ENCODE results near the gene CCL2.

Gene CCL2

DNA sequence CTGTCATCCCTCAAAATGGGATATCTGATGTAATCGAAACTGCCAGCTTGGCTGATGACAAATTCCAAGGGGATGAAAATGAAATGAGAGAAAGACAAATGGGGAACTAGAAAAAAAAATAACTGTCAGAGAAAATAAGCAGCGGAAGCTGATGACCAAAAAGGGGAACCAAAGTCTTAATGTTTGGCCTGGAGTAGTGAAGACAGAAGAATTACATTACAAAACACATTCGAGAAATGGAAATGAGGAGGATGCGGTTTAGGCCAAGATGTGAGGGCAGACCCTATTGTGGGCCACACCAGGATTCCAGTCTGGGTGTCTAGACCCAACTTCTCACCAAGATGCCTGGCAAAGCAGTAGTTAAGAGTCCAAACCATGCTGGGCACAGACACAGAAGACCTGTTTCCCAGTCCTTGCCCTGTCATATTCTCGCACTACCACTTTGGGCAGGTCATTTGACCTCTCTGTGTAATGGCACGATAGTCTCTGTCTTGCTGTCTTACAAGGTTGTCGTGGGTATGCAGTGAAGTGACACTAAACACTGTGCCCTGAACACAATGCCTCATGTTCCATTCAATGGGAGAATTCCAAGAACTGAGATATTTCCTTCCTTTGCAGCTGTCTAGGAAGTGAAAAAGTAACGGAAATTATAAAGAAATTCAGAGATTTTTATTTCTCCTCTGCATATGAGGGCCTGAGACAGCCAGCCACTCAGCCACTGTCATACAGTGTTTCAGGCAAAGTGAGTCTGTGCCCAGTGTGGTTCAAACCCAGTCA, 12.3 kb upstream of the CCL2 start:
- Histone ChIP-seq H3K27me3 (ENCODE audit: insufficient read depth, poor library complexity, severe bottlenecking) (no peaks in the 10 kb centered on the region), H3K4me3 (replicated peaks; ENCODE audit: insufficient read depth, low read length) (no peak overlapping the region), H3K27ac (replicated peaks) (peak overlapping the region; percentile 87)
- peak; percentile 33 to 89 for DNase-seq (ENCODE audit: low read depth in 1 of 2, low spot score in 1 of 2)
- peak; percentile 81 for TF ChIP-seq SPI1 (IDR thresholded peaks at IDR 0.05; ENCODE audit: borderline replicate concordance, low read depth)
- TF ChIP-seq, protein P1, sequence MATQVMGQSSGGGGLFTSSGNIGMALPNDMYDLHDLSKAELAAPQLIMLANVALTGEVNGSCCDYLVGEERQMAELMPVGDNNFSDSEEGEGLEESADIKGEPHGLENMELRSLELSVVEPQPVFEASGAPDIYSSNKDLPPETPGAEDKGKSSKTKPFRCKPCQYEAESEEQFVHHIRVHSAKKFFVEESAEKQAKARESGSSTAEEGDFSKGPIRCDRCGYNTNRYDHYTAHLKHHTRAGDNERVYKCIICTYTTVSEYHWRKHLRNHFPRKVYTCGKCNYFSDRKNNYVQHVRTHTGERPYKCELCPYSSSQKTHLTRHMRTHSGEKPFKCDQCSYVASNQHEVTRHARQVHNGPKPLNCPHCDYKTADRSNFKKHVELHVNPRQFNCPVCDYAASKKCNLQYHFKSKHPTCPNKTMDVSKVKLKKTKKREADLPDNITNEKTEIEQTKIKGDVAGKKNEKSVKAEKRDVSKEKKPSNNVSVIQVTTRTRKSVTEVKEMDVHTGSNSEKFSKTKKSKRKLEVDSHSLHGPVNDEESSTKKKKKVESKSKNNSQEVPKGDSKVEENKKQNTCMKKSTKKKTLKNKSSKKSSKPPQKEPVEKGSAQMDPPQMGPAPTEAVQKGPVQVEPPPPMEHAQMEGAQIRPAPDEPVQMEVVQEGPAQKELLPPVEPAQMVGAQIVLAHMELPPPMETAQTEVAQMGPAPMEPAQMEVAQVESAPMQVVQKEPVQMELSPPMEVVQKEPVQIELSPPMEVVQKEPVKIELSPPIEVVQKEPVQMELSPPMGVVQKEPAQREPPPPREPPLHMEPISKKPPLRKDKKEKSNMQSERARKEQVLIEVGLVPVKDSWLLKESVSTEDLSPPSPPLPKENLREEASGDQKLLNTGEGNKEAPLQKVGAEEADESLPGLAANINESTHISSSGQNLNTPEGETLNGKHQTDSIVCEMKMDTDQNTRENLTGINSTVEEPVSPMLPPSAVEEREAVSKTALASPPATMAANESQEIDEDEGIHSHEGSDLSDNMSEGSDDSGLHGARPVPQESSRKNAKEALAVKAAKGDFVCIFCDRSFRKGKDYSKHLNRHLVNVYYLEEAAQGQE (IDR thresholded peaks at IDR 0.05; ENCODE audit: insufficient replicate concordance, low read depth): peak; percentile 11
- peak; percentile 81 for TF ChIP-seq POLR2AphosphoS5 (IDR thresholded peaks at IDR 0.05; ENCODE audit: low read depth)
- TF ChIP-seq, protein P2, sequence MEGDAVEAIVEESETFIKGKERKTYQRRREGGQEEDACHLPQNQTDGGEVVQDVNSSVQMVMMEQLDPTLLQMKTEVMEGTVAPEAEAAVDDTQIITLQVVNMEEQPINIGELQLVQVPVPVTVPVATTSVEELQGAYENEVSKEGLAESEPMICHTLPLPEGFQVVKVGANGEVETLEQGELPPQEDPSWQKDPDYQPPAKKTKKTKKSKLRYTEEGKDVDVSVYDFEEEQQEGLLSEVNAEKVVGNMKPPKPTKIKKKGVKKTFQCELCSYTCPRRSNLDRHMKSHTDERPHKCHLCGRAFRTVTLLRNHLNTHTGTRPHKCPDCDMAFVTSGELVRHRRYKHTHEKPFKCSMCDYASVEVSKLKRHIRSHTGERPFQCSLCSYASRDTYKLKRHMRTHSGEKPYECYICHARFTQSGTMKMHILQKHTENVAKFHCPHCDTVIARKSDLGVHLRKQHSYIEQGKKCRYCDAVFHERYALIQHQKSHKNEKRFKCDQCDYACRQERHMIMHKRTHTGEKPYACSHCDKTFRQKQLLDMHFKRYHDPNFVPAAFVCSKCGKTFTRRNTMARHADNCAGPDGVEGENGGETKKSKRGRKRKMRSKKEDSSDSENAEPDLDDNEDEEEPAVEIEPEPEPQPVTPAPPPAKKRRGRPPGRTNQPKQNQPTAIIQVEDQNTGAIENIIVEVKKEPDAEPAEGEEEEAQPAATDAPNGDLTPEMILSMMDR (IDR thresholded peaks at IDR 0.05; ENCODE audit: insufficient read depth, low read length): no peak
- no peak for TF ChIP-seq GABPA (IDR thresholded peaks at IDR 0.05; ENCODE audit: low read depth)

DNA sequence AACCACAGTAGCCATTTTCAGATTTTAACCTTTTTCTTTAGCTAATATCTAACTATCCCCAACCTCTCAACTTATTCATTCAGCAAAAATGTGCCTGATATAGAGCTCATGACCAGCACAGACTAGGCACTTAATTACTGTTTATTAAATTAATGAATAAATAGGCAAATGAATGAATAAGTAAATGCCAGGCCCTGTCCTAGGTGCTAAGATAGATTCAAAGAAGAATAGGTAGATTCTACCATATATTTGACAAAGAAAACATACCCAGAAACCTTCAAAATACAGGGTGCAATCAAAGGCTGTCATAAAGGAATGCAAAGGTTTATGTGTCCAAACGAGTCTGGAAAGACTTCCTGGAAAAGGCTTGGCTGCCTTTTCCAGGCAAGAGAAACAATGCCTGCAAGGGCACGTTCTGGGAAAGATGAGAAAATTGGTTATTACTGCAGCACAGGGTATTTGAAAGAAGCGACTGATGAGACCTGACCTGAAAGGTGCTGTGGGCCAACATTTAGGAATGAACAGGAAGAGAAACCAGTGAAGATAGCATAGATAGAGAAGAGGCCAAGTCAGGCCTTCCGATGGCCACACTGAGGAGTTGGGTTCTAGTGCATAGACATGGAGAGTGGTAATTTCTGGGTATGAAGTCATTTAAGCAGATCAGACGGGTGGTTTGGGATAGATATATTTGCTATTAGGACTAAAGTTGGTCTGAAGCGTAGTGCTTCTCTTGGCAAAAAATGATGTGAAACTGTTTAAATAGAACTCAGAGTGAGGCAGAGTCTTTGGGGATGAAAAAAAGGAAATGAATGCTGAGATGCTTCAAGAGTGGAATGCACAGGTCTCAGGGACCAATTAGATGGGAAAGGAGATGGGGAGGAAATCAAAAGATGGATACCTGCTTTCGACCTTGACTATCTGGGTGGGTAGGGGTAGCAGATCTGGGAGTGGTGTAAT, 11.4 kb upstream of the CCL2 start:
- no peak for DNase-seq (ENCODE audit: low read depth in 1 of 2, low spot score in 1 of 2)
- Histone ChIP-seq H3K27me3 (ENCODE audit: insufficient read depth, poor library complexity, severe bottlenecking) (no peaks in the 10 kb centered on the region), H3K4me3 (replicated peaks; ENCODE audit: insufficient read depth, low read length) (no peak overlapping the region), H3K27ac (replicated peaks) (peak overlapping the region; percentile 87)
- no peak for TF ChIP-seq POLR2AphosphoS5 (IDR thresholded peaks at IDR 0.05; ENCODE audit: low read depth)
- TF ChIP-seq SPI1 (IDR thresholded peaks at IDR 0.05; ENCODE audit: borderline replicate concordance, low read depth): peak; percentile 29; the same call in 1 of the 2 replicates
- TF ChIP-seq, protein P1 (IDR thresholded peaks at IDR 0.05; ENCODE audit: insufficient replicate concordance, low read depth): peak; percentile 75
- TF ChIP-seq, protein P2 (IDR thresholded peaks at IDR 0.05; ENCODE audit: insufficient read depth, low read length): no peak
- no peak for TF ChIP-seq GABPA (IDR thresholded peaks at IDR 0.05; ENCODE audit: low read depth)

DNA sequence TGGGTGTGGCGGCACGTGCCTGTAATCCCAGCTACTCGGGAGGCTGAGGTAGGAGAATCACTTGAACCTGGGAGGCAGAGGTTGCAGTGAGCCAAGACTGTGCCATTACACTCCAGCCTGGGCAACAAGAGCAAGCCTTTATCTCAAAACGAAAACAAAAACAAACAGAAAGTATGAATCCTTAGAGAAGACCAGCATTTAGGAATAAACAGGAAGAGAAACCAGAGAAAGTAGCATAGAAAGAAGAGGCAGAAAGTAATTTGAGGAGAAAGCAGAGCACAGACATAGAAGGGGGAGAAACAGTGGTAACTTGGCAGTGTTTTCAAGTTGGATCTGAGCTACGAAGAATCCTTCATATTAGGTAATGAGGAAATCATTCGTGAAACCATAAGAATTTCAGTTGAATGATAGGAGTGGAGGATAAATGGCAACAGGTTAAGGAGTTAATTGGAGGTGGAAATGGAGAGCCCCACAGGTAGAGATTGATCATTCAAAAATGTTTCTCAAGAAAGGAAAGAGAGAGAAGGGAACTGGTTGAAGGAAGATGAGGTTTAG, 9.7 kb upstream of the CCL2 start:
- Histone ChIP-seq H3K27ac (replicated peaks) (peak overlapping the region; percentile 84), H3K27me3 (ENCODE audit: insufficient read depth, poor library complexity, severe bottlenecking) (no peaks in the 10 kb centered on the region), H3K4me3 (replicated peaks; ENCODE audit: insufficient read depth, low read length) (no peak overlapping the region)
- TF ChIP-seq, protein P2 (IDR thresholded peaks at IDR 0.05; ENCODE audit: insufficient read depth, low read length): no peak
- TF ChIP-seq SPI1 (IDR thresholded peaks at IDR 0.05; ENCODE audit: borderline replicate concordance, low read depth) (no peak), POLR2AphosphoS5 (IDR thresholded peaks at IDR 0.05; ENCODE audit: low read depth) (no peak), GABPA (IDR thresholded peaks at IDR 0.05; ENCODE audit: low read depth) (no peak)
- TF ChIP-seq, protein P1 (IDR thresholded peaks at IDR 0.05; ENCODE audit: insufficient replicate concordance, low read depth): no peak
- no peak for DNase-seq (ENCODE audit: low read depth in 1 of 2, low spot score in 1 of 2)
